Endothelial cell of umbilical vein (primary cell): ENCODE results near the gene CPNE5. TPM values are rescaled to one million over a fixed set of nuclear protein-coding genes. Genes with fewer than 3 reads are reported as not detected.

ENCODE experiments used
- BruUV-seq: library from RNA; stranded (reverse); fragments of 400-500 nt; replicated peaks from 2 replicates; lab custom pipeline; 2021; lab: Mats Ljungman, UMichigan
- CTCF ChIA-PET: fragments of 300-600, 350-600 bp; sonication (Branson Sonifier 250); formaldehyde crosslinking; loops from one replicate; lab custom pipeline; 2021; ENCODE audit warnings: antibody characterized with exemption, inconsistent platforms; lab: Charles Lee
- POLR2A ChIA-PET: fragments of 300-600, 350-600 bp; sonication (Branson Sonifier 250); formaldehyde crosslinking; loops from one replicate; lab custom pipeline; 2021; ENCODE audit warnings: antibody characterized with exemption, inconsistent platforms; lab: Charles Lee
- DNase-seq: peaks from one replicate; pipeline ENCODE4 v3.0.0-alpha.2; 2011; ENCODE audit warnings: low read depth, low spot score
- FAIRE-seq: peaks from 2 replicates; lab custom pipeline; 2011; peaks lifted over from hg19 to GRCh38; lab: Jason Lieb, UNC
- H2AFZ ChIP-seq: 2 replicates; pipeline ENCODE4 v1.6.0; 2012; ENCODE audit warnings: low read depth, low read length, control low read depth, inconsistent platforms
- H3K27ac ChIP-seq: 2 replicates; pipeline ENCODE4 v1.5.1; 2011; ENCODE audit warnings: low read depth, mild to moderate bottlenecking, control low read depth, low read length, moderate library complexity; ENCODE audit not compliant: insufficient read depth
- H3K27me3 ChIP-seq, 2 experiments: 2 replicates each; pipeline versions ENCODE4 v1.6.0 to v1.6.1; 2011; ENCODE audit warnings: low read length in 2 of 2, mixed read lengths in 1 of 2; ENCODE audit not compliant: control insufficient read depth in 2 of 2, insufficient read depth in 2 of 2
- H3K36me3 ChIP-seq, 2 experiments: 2 replicates in 1 of 2; 3 replicates in 1 of 2; pipeline ENCODE4 v1.5.1; 2011; ENCODE audit warnings: low read length in 2 of 2, mild to moderate bottlenecking in 1 of 2, moderate library complexity in 1 of 2; ENCODE audit not compliant: control insufficient read depth in 2 of 2, insufficient read depth in 2 of 2; ENCODE audit errors: extremely low read depth in 1 of 2
- H3K4me1 ChIP-seq: 3 replicates; pipeline ENCODE4 v1.5.1; 2011; ENCODE audit warnings: mild to moderate bottlenecking, low read length; ENCODE audit not compliant: control insufficient read depth, insufficient read depth; ENCODE audit errors: extremely low read depth
- H3K4me2 ChIP-seq: 2 replicates; pipeline ENCODE4 v1.6.1; 2011; ENCODE audit warnings: low read length, control low read depth, mixed read lengths; ENCODE audit not compliant: insufficient read depth
- H3K4me3 ChIP-seq, 3 experiments: fragments of 200-600 bp in 1 of 3; sonication (generic), shearing (Covaris generic) in 1 of 3; replicated peaks in 1 of 3; 2 replicates each; pipeline ENCODE4 v1.5.1; 2011 to 2016; ENCODE audit warnings: control low read depth in 3 of 3, low read length in 3 of 3, mild to moderate bottlenecking in 2 of 3, inconsistent platforms in 1 of 3, low read depth in 1 of 3, moderate library complexity in 1 of 3; ENCODE audit not compliant: insufficient read depth in 1 of 3
- H3K79me2 ChIP-seq: 2 replicates; pipeline ENCODE4 v1.6.0; 2012; ENCODE audit warnings: low read length, inconsistent platforms; ENCODE audit not compliant: control insufficient read depth, insufficient read depth
- H3K9ac ChIP-seq: replicated peaks from 2 replicates; pipeline ENCODE3; 2011; ENCODE audit warnings: low read length, control low read depth; ENCODE audit not compliant: insufficient read depth; ENCODE audit errors: extremely low read depth
- H3K9me1 ChIP-seq: replicated peaks from 3 replicates; pipeline ENCODE4 v1.6.0; 2011; ENCODE audit warnings: mild to moderate bottlenecking, low read length; ENCODE audit not compliant: control insufficient read depth, insufficient read depth; ENCODE audit errors: extremely low read depth
- H3K9me3 ChIP-seq: replicated peaks from 2 replicates; pipeline ENCODE4 v1.5.1; 2012; ENCODE audit warnings: low read length, inconsistent platforms; ENCODE audit not compliant: control insufficient read depth, insufficient read depth
- H4K20me1 ChIP-seq: replicated peaks from 2 replicates; pipeline ENCODE3; 2011; ENCODE audit warnings: mild to moderate bottlenecking, low read length; ENCODE audit not compliant: control insufficient read depth, insufficient read depth; ENCODE audit errors: extremely low read depth
- EZH2 ChIP-seq: IDR thresholded peaks from 2 replicates; pipeline ENCODE4 v1.6.1; 2012; ENCODE audit warnings: borderline replicate concordance, low read depth, mild to moderate bottlenecking, moderate library complexity, low read length, inconsistent platforms; ENCODE audit not compliant: severe bottlenecking
- FOS ChIP-seq: IDR thresholded peaks from 2 replicates; pipeline ENCODE4 v1.6.1; 2011; ENCODE audit warnings: mild to moderate bottlenecking, low read length, moderate library complexity, borderline replicate concordance; ENCODE audit not compliant: insufficient read depth
- GATA2 ChIP-seq: IDR thresholded peaks from 2 replicates; pipeline ENCODE4 v1.7.0; 2011; ENCODE audit warnings: low read depth, mild to moderate bottlenecking, moderate library complexity, mixed read lengths, low read length; ENCODE audit not compliant: insufficient read length, insufficient read depth
- JUN ChIP-seq: IDR thresholded peaks from 2 replicates; pipeline ENCODE4 v1.6.1; 2011; ENCODE audit warnings: borderline replicate concordance, low read depth; ENCODE audit not compliant: insufficient read length, insufficient read depth
- MYC ChIP-seq: IDR thresholded peaks from one replicate; pipeline ENCODE4 v1.6.1; 2011; ENCODE audit warnings: mild to moderate bottlenecking, low read depth, low read length
- POLR2A ChIP-seq: IDR thresholded peaks from 2 replicates; pipeline ENCODE4 v1.6.1; 2012; ENCODE audit warnings: low read depth, mild to moderate bottlenecking, control low read depth, low read length
- POLR2AphosphoS5 ChIP-seq: IDR thresholded peaks from 2 replicates; pipeline ENCODE4 v1.6.1; 2012; ENCODE audit warnings: low read depth, mild to moderate bottlenecking, control low read depth, low read length, moderate library complexity; ENCODE audit not compliant: insufficient read depth
- dilution Hi-C: fragments of 300-500 bp; cut with MboI; formaldehyde crosslinking; loops from one replicate; pipeline ENCODE4 v1.15.0; 2019; ENCODE audit warnings: low sequenced_read_pairs; ENCODE audit not compliant: extremely low pct_ligation_motif_present
- intact Hi-C: fragments of 100-400 bp; cut with micrococcal nuclease; formaldehyde crosslinking; loops from one replicate; pipeline ENCODE4 v1.10.0; 2022
- polyA plus RNA-seq, 4 experiments: library from polyadenylated mRNA; depleted of rRNA in 3 of 4; stranded (reverse) in 3 of 4; unstranded in 1 of 4; fragments of >200 nt; gene quantifications; 2 replicates each; pipeline versions ENCODE4 v1.2.1 to v1.2.3, GENCODE V29; 2011 to 2012; ENCODE audit warnings: missing spikeins in 1 of 4
- total RNA-seq: library from RNA; stranded (reverse); gene quantifications from 2 replicates; pipeline ENCODE4 v1.2.3, GENCODE V29; 2021
- TF ChIP-seq, protein P1 (sequence below), 2 donors: IDR thresholded peaks; 1 replicate in 1 of 2; 2 replicates in 1 of 2; pipeline ENCODE4 v1.5.1; 2011; ENCODE audit warnings: low read length in 2 of 2, mild to moderate bottlenecking in 2 of 2, moderate library complexity in 2 of 2, control low read depth in 1 of 2, inconsistent platforms in 1 of 2, low read depth in 1 of 2; ENCODE audit not compliant: insufficient read depth in 1 of 2; ENCODE audit errors: extremely low read depth in 1 of 2
- TF ChIP-seq, protein P2 (sequence below): IDR thresholded peaks from 2 replicates; pipeline ENCODE4 v1.6.1; 2011; ENCODE audit not compliant: insufficient read depth, insufficient read length

Gene CPNE5
- total and polyA plus RNA-seq, 2 donors (not counting 3 experiments of a cell fraction or from before 2014, with no cell fraction given): 18.8 to 49.4 TPM

DNA sequence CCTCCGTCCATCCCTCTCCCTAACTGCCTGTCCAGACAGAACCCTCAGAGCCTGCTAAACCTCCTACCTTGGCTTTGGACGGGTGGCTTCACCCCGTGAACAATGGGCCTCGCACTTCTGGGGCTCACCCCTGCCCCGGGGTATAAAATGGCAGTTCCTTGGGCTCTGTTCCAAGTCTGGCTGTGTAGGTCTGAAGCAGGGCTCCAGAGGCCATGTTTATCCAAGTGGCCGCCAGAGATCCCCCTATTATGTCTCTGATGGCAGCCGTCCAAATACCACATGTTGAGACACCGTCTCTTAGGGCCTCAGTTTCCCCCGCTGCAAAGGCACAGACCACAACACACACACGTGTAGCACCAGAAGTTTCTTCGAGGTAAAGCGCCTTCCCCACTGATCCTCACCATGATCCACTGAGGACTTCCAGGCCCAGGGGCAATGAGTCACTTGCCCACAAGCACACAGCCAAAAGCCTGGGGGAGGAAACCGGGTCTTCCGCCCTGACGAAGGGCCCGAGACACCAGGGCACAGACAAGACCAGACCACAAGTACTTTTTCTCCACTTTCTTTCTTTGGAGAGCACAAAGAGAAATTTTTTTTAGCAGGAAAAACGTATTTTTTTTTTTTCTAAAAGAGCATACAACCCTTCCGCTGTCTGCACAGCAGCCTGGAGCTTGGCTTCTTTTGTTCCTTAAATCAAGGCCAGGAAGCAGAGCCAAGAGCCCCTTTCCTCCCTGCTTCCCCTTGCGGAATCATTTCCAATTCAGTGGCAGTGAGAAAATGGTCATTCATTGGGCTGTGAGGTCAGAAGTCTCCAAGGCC is 11.8 kb downstream of the CPNE5 start:
- dilution Hi-C loops: no loop called here
- Histone ChIP-seq H2AFZ (peak overlapping the region; percentile 36), H3K9me3 (no peaks in the 10 kb centered on the region), H3K9me1 (no peaks in the 10 kb centered on the region), H3K79me2 (peaks cover 3% of the 10 kb centered on the region), H3K4me3 (peak overlapping the region in 1 of 3 experiments; percentile 13), H3K36me3 (peaks cover 0 to 2% of the 10 kb centered on the region in 2 experiments), H3K4me1 (peaks cover 72% of the 10 kb centered on the region), H3K27ac (peak overlapping the region; percentile 100), H3K27me3 (no peaks in the 10 kb centered on the region), H3K4me2 (peak overlapping the region; percentile 48), H4K20me1 (no peaks in the 10 kb centered on the region), H3K9ac (peak overlapping the region; percentile 87)
- peak; percentile 98 for FAIRE-seq
- POLR2A ChIA-PET: interaction anchor here (0.6 to 0.7 kb wide), 3 partner anchors 26 to 190 kb away, joined by 3 to 5 read pairs (median 4); no protein-coding TSS in a partner anchor
- CTCF ChIA-PET: interaction anchor here (0.6 to 2.0 kb wide), 9 partner anchors 14 to 191 kb away, joined by 3 to 23 read pairs (median 3); no protein-coding TSS in a partner anchor
- TF ChIP-seq EZH2 (no peak), GATA2 (peak; percentile 50), FOS (peak; percentile 95), POLR2AphosphoS5 (peak; percentile 83), POLR2A (peak; percentile 59), JUN (peak; percentile 68), MYC (peak; percentile 66)
- TF ChIP-seq, protein P1, sequence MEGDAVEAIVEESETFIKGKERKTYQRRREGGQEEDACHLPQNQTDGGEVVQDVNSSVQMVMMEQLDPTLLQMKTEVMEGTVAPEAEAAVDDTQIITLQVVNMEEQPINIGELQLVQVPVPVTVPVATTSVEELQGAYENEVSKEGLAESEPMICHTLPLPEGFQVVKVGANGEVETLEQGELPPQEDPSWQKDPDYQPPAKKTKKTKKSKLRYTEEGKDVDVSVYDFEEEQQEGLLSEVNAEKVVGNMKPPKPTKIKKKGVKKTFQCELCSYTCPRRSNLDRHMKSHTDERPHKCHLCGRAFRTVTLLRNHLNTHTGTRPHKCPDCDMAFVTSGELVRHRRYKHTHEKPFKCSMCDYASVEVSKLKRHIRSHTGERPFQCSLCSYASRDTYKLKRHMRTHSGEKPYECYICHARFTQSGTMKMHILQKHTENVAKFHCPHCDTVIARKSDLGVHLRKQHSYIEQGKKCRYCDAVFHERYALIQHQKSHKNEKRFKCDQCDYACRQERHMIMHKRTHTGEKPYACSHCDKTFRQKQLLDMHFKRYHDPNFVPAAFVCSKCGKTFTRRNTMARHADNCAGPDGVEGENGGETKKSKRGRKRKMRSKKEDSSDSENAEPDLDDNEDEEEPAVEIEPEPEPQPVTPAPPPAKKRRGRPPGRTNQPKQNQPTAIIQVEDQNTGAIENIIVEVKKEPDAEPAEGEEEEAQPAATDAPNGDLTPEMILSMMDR (IDR thresholded peaks at IDR 0.05; ENCODE audit: extremely low read depth in 1 of 2, insufficient read depth in 1 of 2, low read depth in 1 of 2, low read length in 2 of 2): no peak
- TF ChIP-seq, protein P2, sequence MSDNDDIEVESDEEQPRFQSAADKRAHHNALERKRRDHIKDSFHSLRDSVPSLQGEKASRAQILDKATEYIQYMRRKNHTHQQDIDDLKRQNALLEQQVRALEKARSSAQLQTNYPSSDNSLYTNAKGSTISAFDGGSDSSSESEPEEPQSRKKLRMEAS: peak; percentile 47
- BruUV-seq: TSS peak; percentile 28
- peak; percentile 99 for DNase-seq
- intact Hi-C loops: loop anchor here (1.0 to 2.0 kb wide), 3 partner anchors 12 to 417 kb away; partner anchors contain the start of gene CPNE5
